K562 (cell line): ENCODE measurements around the gene SLC25A44. TPM values are rescaled to one million over a fixed set of nuclear protein-coding genes. Genes with fewer than 3 reads are reported as not detected.
A peak's percentile ranks its signal among the peaks of the same experiment; 100 is the strongest.

Experiments used
- ARID2 ChIP-seq: fragments of 450-650 bp; IDR thresholded peaks from 2 replicates; pipeline ENCODE4 v1.6.1; 2017; ENCODE audit warnings: antibody characterized with exemption, mild to moderate bottlenecking
- DMBX1 ChIP-seq: fragments of 250-450 bp; sonication (Bioruptor Pico); IDR thresholded peaks from 2 replicates; pipeline ENCODE4 v1.8.0; 2022; ENCODE audit warnings: inconsistent platforms, mild to moderate bottlenecking, moderate library complexity, borderline replicate concordance
- ELF4 ChIP-seq: fragments of 450-650 bp; formaldehyde crosslinking; IDR thresholded peaks from 2 replicates; pipeline ENCODE4 v1.4.0; 2022; ENCODE audit warnings: missing genetic modification characterization
- ESRRA ChIP-seq: fragments of 450-650 bp; IDR thresholded peaks from 2 replicates; pipeline ENCODE4 v1.6.1; 2014; ENCODE audit warnings: low read depth, mild to moderate bottlenecking, moderate library complexity, borderline replicate concordance
- MAZ ChIP-seq, 2 experiments: fragments of 450-650 bp in 1 of 2; sonication (generic) in 1 of 2; formaldehyde crosslinking; IDR thresholded peaks in 1 of 2; conservative IDR thresholded peaks in 1 of 2; 2 replicates each; pipeline versions ENCODE4 v1.4.0 to v1.5.0; 2020; ENCODE audit warnings: mild to moderate bottlenecking in 1 of 2, missing genetic modification reagents in 1 of 2
- MBD2 ChIP-seq: sonication (generic); IDR thresholded peaks from 2 replicates; pipeline ENCODE4 v1.6.1; 2016; ENCODE audit warnings: low read depth, borderline replicate concordance
- PHF8 ChIP-seq: fragments of 200-600 bp; sonication (generic); IDR thresholded peaks from 2 replicates; pipeline ENCODE4 v1.6.1; 2012; ENCODE audit warnings: mixed run types, mild to moderate bottlenecking, inconsistent platforms, low read length, moderate library complexity, borderline replicate concordance
- POLR2A ChIP-seq: fragments of 450-650 bp; conservative IDR thresholded peaks from 2 replicates; pipeline ENCODE4 v1.6.1; 2016
- RFX7 ChIP-seq: fragments of 250-450 bp; sonication (Bioruptor Pico); IDR thresholded peaks from 2 replicates; pipeline ENCODE4 v1.5.1; 2021; ENCODE audit warnings: mild to moderate bottlenecking
- SMAD4 ChIP-seq: fragments of 250-450 bp; sonication (Bioruptor Pico); conservative IDR thresholded peaks from 2 replicates; pipeline ENCODE4 v1.8.0; 2021; ENCODE audit warnings: inconsistent platforms, mild to moderate bottlenecking, moderate library complexity
- SOX6 ChIP-seq: fragments of 450-650 bp; IDR thresholded peaks from 2 replicates; pipeline ENCODE4 v1.6.1; 2014; ENCODE audit warnings: mild to moderate bottlenecking
- SP1 ChIP-seq: sonication (generic); formaldehyde crosslinking; IDR thresholded peaks from 2 replicates; pipeline ENCODE4 v1.8.1; 2022; ENCODE audit warnings: mild to moderate bottlenecking, missing genetic modification reagents
- SP2 ChIP-seq: IDR thresholded peaks from 2 replicates; pipeline ENCODE4 v1.6.1; 2011; ENCODE audit warnings: mild to moderate bottlenecking, low read depth, low read length, moderate library complexity; ENCODE audit not compliant: poor library complexity, severe bottlenecking; ENCODE audit errors: extremely low read depth
- TAF1 ChIP-seq: IDR thresholded peaks from 2 replicates; pipeline ENCODE4 v1.6.1; 2011; ENCODE audit warnings: mild to moderate bottlenecking, low read length, moderate library complexity; ENCODE audit not compliant: insufficient read depth, control insufficient read depth, severe bottlenecking; ENCODE audit errors: extremely low read depth
- TBL1XR1 ChIP-seq, 2 experiments: IDR thresholded peaks; 2 replicates each; pipeline ENCODE4 v1.6.1; 2012; ENCODE audit warnings: improper control_type of control experiment in 2 of 2, low read length in 2 of 2, mild to moderate bottlenecking in 1 of 2
- ZNF695 ChIP-seq: fragments of 450-650 bp; formaldehyde crosslinking; IDR thresholded peaks from 2 replicates; pipeline ENCODE4 v1.4.0; 2020; ENCODE audit warnings: mild to moderate bottlenecking, moderate library complexity
- polyA plus RNA-seq, 8 experiments: library from polyadenylated mRNA; depleted of rRNA in 4 of 8; stranded (reverse) in 5 of 8; unstranded in 3 of 8; fragments of >200 nt; fragmentation: Nextera tagmentation in 2 of 8; fragmentation: Illumina TruSeq in 1 of 8; extraction: Ambion mirVana in 2 of 8; extraction: Trizol in 1 of 8; gene quantifications; 2 replicates each; pipeline versions ENCODE4 v1.2.1 to v1.2.3, GENCODE V29; 2011 to 2014; ENCODE audit warnings: inconsistent platforms in 1 of 8, missing spikeins in 1 of 8
- total RNA-seq, 7 experiments: library from RNA; depleted of rRNA in 6 of 7; stranded (reverse); fragments of >200 nt in 6 of 7; fragmentation: Illumina TruSeq in 2 of 7; extraction: Trizol in 2 of 7; gene quantifications; 2 replicates each; pipeline versions ENCODE4 v1.2.1 to v1.2.3, GENCODE V29; 2011 to 2021; ENCODE audit warnings: low replicate concordance in 1 of 7
- TF ChIP-seq, protein P1 (sequence below), 2 experiments: fragments of 450-650 bp; formaldehyde crosslinking in 1 of 2; IDR thresholded peaks; 2 replicates each; pipeline versions ENCODE4 v1.4.0 to v1.6.1; 2014 to 2020; ENCODE audit warnings: mild to moderate bottlenecking in 2 of 2, borderline replicate concordance in 1 of 2, low read depth in 1 of 2
- TF ChIP-seq, protein P2 (sequence below): fragments of 450-650 bp; IDR thresholded peaks from 2 replicates; pipeline ENCODE4 v1.6.1; 2016
- TF ChIP-seq, protein P3 (sequence below): sonication (generic); formaldehyde crosslinking; IDR thresholded peaks from 2 replicates; pipeline ENCODE4 v1.5.0; 2020; ENCODE audit warnings: missing genetic modification reagents

SLC25A44 gene
- total and polyA plus RNA-seq, 9 of the 15 experiments (the other 6 are each of a cell fraction or from before 2014, with no cell fraction given): 4.4 to 22.8 (median 12.5) TPM

DNA sequence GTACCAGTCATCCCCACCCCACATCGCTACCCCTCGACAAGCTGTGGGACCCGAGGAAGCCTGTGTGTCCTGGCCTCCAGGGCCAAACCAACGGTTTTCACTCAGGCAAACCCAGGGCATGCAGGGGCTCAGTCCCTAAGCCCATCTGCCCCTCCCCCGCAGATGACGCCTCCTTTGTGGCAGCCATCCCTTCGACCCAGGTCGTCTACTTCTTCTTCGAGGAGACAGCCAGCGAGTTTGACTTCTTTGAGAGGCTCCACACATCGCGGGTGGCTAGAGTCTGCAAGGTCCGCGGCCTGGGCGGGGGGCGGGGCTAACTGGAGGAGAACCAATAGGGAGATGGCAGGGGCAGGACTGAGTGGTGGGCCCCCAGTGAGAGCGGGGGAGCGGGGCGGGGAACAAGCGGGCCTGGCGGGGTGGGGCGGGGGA, 33.1 kb upstream of the SLC25A44 start (continued):
- TF ChIP-seq SOX6 (no peak), DMBX1 (CRISPR knock-in tag) (0 out of 2 replicates have a peak, but pooled peaks have one; percentile 45), MBD2 (0 out of 2 replicates have a peak, but pooled peaks have one; percentile 26), POLR2A (peak; percentile 53), ARID2 (no peak), ELF4 (CRISPR knock-in tag) (0 out of 2 replicates have a peak, but pooled peaks have one; percentile 30), MAZ (CRISPR knock-in tag; conservative IDR thresholded peaks at IDR 0.05 in 1 of 2, IDR thresholded peaks at IDR 0.05 in 1 of 2) (peak; percentile 17 to 47; a peak in 2 of 4 replicates), RFX7 (no peak), TAF1 (peak; percentile 40), ESRRA (0 out of 2 replicates have a peak, but pooled peaks have one; percentile 32), SP1 (CRISPR knock-in tag) (no peak), SP2 (peak; percentile 38), SMAD4 (CRISPR knock-in tag) (0 out of 2 replicates have a peak, but pooled peaks have one; percentile 19), ZNF695 (CRISPR knock-in tag) (0 out of 2 replicates have a peak, but pooled peaks have one; percentile 26), TBL1XR1 (IDR thresholded peaks at IDR 0.05; ENCODE audit: low read length in 2 of 2) (0 out of 4 replicates have a peak, but pooled peaks of 1 of the 2 experiments have one; percentile 24), PHF8 (peak; percentile 50; the same call in 1 of the 2 replicates)
- TF ChIP-seq, protein P1, sequence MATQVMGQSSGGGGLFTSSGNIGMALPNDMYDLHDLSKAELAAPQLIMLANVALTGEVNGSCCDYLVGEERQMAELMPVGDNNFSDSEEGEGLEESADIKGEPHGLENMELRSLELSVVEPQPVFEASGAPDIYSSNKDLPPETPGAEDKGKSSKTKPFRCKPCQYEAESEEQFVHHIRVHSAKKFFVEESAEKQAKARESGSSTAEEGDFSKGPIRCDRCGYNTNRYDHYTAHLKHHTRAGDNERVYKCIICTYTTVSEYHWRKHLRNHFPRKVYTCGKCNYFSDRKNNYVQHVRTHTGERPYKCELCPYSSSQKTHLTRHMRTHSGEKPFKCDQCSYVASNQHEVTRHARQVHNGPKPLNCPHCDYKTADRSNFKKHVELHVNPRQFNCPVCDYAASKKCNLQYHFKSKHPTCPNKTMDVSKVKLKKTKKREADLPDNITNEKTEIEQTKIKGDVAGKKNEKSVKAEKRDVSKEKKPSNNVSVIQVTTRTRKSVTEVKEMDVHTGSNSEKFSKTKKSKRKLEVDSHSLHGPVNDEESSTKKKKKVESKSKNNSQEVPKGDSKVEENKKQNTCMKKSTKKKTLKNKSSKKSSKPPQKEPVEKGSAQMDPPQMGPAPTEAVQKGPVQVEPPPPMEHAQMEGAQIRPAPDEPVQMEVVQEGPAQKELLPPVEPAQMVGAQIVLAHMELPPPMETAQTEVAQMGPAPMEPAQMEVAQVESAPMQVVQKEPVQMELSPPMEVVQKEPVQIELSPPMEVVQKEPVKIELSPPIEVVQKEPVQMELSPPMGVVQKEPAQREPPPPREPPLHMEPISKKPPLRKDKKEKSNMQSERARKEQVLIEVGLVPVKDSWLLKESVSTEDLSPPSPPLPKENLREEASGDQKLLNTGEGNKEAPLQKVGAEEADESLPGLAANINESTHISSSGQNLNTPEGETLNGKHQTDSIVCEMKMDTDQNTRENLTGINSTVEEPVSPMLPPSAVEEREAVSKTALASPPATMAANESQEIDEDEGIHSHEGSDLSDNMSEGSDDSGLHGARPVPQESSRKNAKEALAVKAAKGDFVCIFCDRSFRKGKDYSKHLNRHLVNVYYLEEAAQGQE (IDR thresholded peaks at IDR 0.05; ENCODE audit: borderline replicate concordance): no peak
- TF ChIP-seq, protein P1 (CRISPR knock-in tag; IDR thresholded peaks at IDR 0.05; ENCODE audit: low read depth): 0 out of 2 replicates have a peak, but pooled peaks have one; percentile 49
- TF ChIP-seq, protein P2, sequence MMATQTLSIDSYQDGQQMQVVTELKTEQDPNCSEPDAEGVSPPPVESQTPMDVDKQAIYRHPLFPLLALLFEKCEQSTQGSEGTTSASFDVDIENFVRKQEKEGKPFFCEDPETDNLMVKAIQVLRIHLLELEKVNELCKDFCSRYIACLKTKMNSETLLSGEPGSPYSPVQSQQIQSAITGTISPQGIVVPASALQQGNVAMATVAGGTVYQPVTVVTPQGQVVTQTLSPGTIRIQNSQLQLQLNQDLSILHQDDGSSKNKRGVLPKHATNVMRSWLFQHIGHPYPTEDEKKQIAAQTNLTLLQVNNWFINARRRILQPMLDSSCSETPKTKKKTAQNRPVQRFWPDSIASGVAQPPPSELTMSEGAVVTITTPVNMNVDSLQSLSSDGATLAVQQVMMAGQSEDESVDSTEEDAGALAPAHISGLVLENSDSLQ: peak; percentile 41; the same call in 1 of the 2 replicates
- TF ChIP-seq, protein P3, sequence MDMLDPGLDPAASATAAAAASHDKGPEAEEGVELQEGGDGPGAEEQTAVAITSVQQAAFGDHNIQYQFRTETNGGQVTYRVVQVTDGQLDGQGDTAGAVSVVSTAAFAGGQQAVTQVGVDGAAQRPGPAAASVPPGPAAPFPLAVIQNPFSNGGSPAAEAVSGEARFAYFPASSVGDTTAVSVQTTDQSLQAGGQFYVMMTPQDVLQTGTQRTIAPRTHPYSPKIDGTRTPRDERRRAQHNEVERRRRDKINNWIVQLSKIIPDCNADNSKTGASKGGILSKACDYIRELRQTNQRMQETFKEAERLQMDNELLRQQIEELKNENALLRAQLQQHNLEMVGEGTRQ (CRISPR knock-in tag): no peak
